HepG2 (cell line): Measurements from ENCODE around the gene ITGB5. TPM values are rescaled to one million over a fixed set of nuclear protein-coding genes. Genes with fewer than 3 reads are reported as not detected.

Experiments used
- ATAC-seq: fragments of 200-7000 bp; cut with Tn5 transposase; 3 replicates; pipeline ENCODE4 v1.9.1; 2020; ENCODE audit warnings: mild to moderate bottlenecking, moderate library complexity
- BruUV-seq: library from RNA; stranded (reverse); fragments of 400-500 nt; replicated peaks from 2 replicates; lab custom pipeline; 2021; lab: Mats Ljungman, UMichigan
- CTCF ChIA-PET: fragments of 300-600 bp; formaldehyde crosslinking; extraction: SDS; loops from one replicate; lab custom pipeline; 2021; ENCODE audit warnings: low total read pairs, inconsistent platforms, low intra/inter-chr PET ratio; lab: Yijun Ruan, JAX
- POLR2A ChIA-PET: fragments of 350-600 bp; sonication (Branson Sonifier 250); formaldehyde crosslinking; loops from one replicate; lab custom pipeline; 2020; ENCODE audit warnings: antibody characterized with exemption, inconsistent platforms; lab: Yijun Ruan, JAX
- DNase-seq: peaks from one replicate; pipeline ENCODE4 v3.0.0-alpha.2; 2015; ENCODE audit warnings: low spot score
- FAIRE-seq: peaks from 3 replicates; lab custom pipeline; 2011; peaks lifted over from hg19 to GRCh38; lab: Jason Lieb, UNC
- H2AFZ ChIP-seq: one replicate; pipeline ENCODE4 v1.6.1; 2011; ENCODE audit warnings: low read length, inconsistent platforms
- H3K27ac ChIP-seq: fragments of 300-600 bp; 3 replicates; pipeline ENCODE4 v1.8.0; 2011; ENCODE audit warnings: mixed run types, mild to moderate bottlenecking, mixed read lengths, low read length, inconsistent platforms; ENCODE audit not compliant: insufficient read depth; ENCODE audit errors: extremely low read length
- H3K27me3 ChIP-seq, 2 experiments: fragments of 200-600 bp in 1 of 2; 2 replicates in 1 of 2; 3 replicates in 1 of 2; pipeline versions ENCODE4 v1.6.0 to v1.8.0; 2011; ENCODE audit warnings: low read length in 2 of 2, mild to moderate bottlenecking in 2 of 2, moderate library complexity in 2 of 2, inconsistent platforms in 1 of 2; ENCODE audit not compliant: insufficient read depth in 2 of 2, control insufficient read depth in 1 of 2
- H3K36me3 ChIP-seq, 2 experiments: fragments of 200-600 bp in 1 of 2; replicated peaks in 1 of 2; 2 replicates in 1 of 2; 3 replicates in 1 of 2; pipeline versions ENCODE4 v1.5.1 to v1.8.0; 2011; ENCODE audit warnings: low read length in 2 of 2, inconsistent platforms in 1 of 2; ENCODE audit not compliant: insufficient read depth in 2 of 2, control insufficient read depth in 1 of 2
- H3K4me1 ChIP-seq: 2 replicates; pipeline ENCODE4 v1.5.1; 2012; ENCODE audit warnings: low read length, inconsistent platforms; ENCODE audit not compliant: insufficient read depth
- H3K4me2 ChIP-seq: 2 replicates; pipeline ENCODE4 v1.6.0; 2011; ENCODE audit warnings: low read depth, low read length, inconsistent platforms
- H3K4me3 ChIP-seq, 3 experiments: fragments of 200-600 bp in 1 of 3; sonication (generic), shearing (Covaris generic) in 1 of 3; replicated peaks in 1 of 3; 2 replicates each; pipeline ENCODE4 v1.5.1; 2011 to 2016; ENCODE audit warnings: low read length in 3 of 3, inconsistent platforms in 2 of 3, low read depth in 2 of 3, mild to moderate bottlenecking in 2 of 3, control low read depth in 1 of 3, mixed read lengths in 1 of 3; ENCODE audit not compliant: insufficient read depth in 1 of 3
- H3K79me2 ChIP-seq: one replicate; pipeline ENCODE4 v1.6.1; 2011; ENCODE audit warnings: low read length, inconsistent platforms; ENCODE audit not compliant: insufficient read depth
- H3K9ac ChIP-seq: 2 replicates; pipeline ENCODE4 v1.6.0; 2011; ENCODE audit warnings: mild to moderate bottlenecking, low read depth, low read length, inconsistent platforms; ENCODE audit not compliant: insufficient read depth
- H3K9me3 ChIP-seq: 2 replicates; pipeline ENCODE4 v1.5.1; 2012; ENCODE audit warnings: mild to moderate bottlenecking, low read length
- H4K20me1 ChIP-seq: 2 replicates; pipeline ENCODE4 v1.6.0; 2011; ENCODE audit warnings: inconsistent platforms, mild to moderate bottlenecking, low read length, moderate library complexity; ENCODE audit not compliant: insufficient read depth
- AGO2 ChIP-seq: fragments of 200-400 bp; formaldehyde crosslinking; optimal IDR thresholded peaks from 2 replicates; pipeline ENCODE3; 2017; ENCODE audit warnings: mild to moderate bottlenecking, low read depth, low read length, moderate library complexity
- BCL6 ChIP-seq: IDR thresholded peaks from 2 replicates; pipeline ENCODE4 v1.6.1; 2016; ENCODE audit warnings: missing genetic modification reagents, missing compliant biosample characterization
- CBX2 ChIP-seq, 2 experiments: fragments of 200-600 bp in 1 of 2; sonication (generic); formaldehyde crosslinking in 1 of 2; IDR thresholded peaks; 2 replicates each; pipeline versions ENCODE4 v1.7.0 to v1.8.1; 2018 to 2022; ENCODE audit warnings: low read depth in 2 of 2, low read length in 1 of 2, mild to moderate bottlenecking in 1 of 2, missing genetic modification reagents in 1 of 2
- CCAR2 ChIP-seq: fragments of 200-400 bp; formaldehyde crosslinking; optimal IDR thresholded peaks from 2 replicates; pipeline ENCODE3; 2018; ENCODE audit warnings: low read depth, mild to moderate bottlenecking, low read length, moderate library complexity
- RXRA ChIP-seq: sonication (generic); formaldehyde crosslinking; IDR thresholded peaks from 2 replicates; pipeline ENCODE4 v1.5.1; 2020; ENCODE audit warnings: missing genetic modification reagents
- SMC3 ChIP-seq: IDR thresholded peaks from 2 replicates; pipeline ENCODE4 v1.6.1; 2011; ENCODE audit warnings: low read length, improper control_type of control experiment
- ZNF121 ChIP-seq: sonication (generic); formaldehyde crosslinking; IDR thresholded peaks from 2 replicates; pipeline ENCODE4 v1.5.0; 2020; ENCODE audit warnings: mild to moderate bottlenecking, missing genetic modification reagents
- ZSCAN9 ChIP-seq: IDR thresholded peaks from 2 replicates; pipeline ENCODE4 v1.6.1; 2016; ENCODE audit warnings: borderline replicate concordance
- WGBS: methylation state at CpG from one replicate; pipeline ENCODE4 v1.1.6; 2017; ENCODE audit warnings: low lambda C conversion rate; 5-methylcytosine and 5-hydroxymethylcytosine counted together
- in situ Hi-C: cut with HindIII; loops from 2 replicates; pipeline ENCODE4 v1.10.0; 2017; ENCODE audit warnings: low pct_unique_long_range_greater_than_20kb; ENCODE audit not compliant: extremely low pct_ligation_motif_present
- intact Hi-C: fragments of 100-400 bp; cut with micrococcal nuclease; formaldehyde crosslinking; loops from one replicate; pipeline ENCODE4 v1.10.0; 2022; ENCODE audit not compliant: unreplicated experiment
- polyA plus RNA-seq, 8 experiments: library from polyadenylated mRNA; depleted of rRNA in 3 of 8; stranded (reverse) in 7 of 8; unstranded in 1 of 8; fragments of >200 nt; fragmentation: Illumina TruSeq in 4 of 8; extraction: Trizol in 4 of 8; gene quantifications; 2 replicates each; pipeline versions ENCODE4 v1.2.1 to v1.2.3, GENCODE V29; 2011 to 2016; ENCODE audit warnings: low read depth in 4 of 8, missing spikeins in 1 of 8, mixed read lengths in 1 of 8; ENCODE audit not compliant: insufficient read depth in 1 of 8
- total RNA-seq, 5 experiments: library from RNA; depleted of rRNA; stranded (reverse); fragments of >200 nt; fragmentation: Illumina TruSeq; extraction: Trizol; gene quantifications; 2 replicates each; pipeline ENCODE4 v1.2.3, GENCODE V29; 2016; ENCODE audit warnings: low read depth in 1 of 5
- TF ChIP-seq, protein P1 (sequence below): sonication (generic); formaldehyde crosslinking; IDR thresholded peaks from 2 replicates; pipeline ENCODE4 v1.4.0; 2020; ENCODE audit warnings: missing genetic modification reagents
- TF ChIP-seq, protein P2 (sequence below): sonication (generic); formaldehyde crosslinking; IDR thresholded peaks from 2 replicates; pipeline ENCODE4 v1.8.1; 2023; ENCODE audit warnings: missing genetic modification reagents, mild to moderate bottlenecking, borderline replicate concordance
- TF ChIP-seq, protein P3 (sequence below): sonication (generic); formaldehyde crosslinking; IDR thresholded peaks from 2 replicates; pipeline ENCODE4 v1.4.0; 2020; ENCODE audit warnings: missing genetic modification reagents, borderline replicate concordance
- TF ChIP-seq, protein P4 (sequence below): sonication (generic); formaldehyde crosslinking; IDR thresholded peaks from 2 replicates; pipeline ENCODE4 v1.4.0; 2020; ENCODE audit warnings: mild to moderate bottlenecking, missing genetic modification reagents, borderline replicate concordance
- TF ChIP-seq, protein P5 (sequence below): sonication (generic); formaldehyde crosslinking; IDR thresholded peaks from 2 replicates; pipeline ENCODE4 v1.8.1; 2023; ENCODE audit warnings: missing genetic modification reagents, inconsistent platforms, borderline replicate concordance
- TF ChIP-seq, protein P6 (sequence below): sonication (generic); formaldehyde crosslinking; IDR thresholded peaks from 2 replicates; pipeline ENCODE4 v1.5.0; 2020; ENCODE audit warnings: missing genetic modification reagents

Gene ITGB5
- total and polyA plus RNA-seq, 2 of the 13 experiments (the other 11 are each of a cell fraction or from before 2014, with no cell fraction given) = 74.1 to 343 TPM

DNA sequence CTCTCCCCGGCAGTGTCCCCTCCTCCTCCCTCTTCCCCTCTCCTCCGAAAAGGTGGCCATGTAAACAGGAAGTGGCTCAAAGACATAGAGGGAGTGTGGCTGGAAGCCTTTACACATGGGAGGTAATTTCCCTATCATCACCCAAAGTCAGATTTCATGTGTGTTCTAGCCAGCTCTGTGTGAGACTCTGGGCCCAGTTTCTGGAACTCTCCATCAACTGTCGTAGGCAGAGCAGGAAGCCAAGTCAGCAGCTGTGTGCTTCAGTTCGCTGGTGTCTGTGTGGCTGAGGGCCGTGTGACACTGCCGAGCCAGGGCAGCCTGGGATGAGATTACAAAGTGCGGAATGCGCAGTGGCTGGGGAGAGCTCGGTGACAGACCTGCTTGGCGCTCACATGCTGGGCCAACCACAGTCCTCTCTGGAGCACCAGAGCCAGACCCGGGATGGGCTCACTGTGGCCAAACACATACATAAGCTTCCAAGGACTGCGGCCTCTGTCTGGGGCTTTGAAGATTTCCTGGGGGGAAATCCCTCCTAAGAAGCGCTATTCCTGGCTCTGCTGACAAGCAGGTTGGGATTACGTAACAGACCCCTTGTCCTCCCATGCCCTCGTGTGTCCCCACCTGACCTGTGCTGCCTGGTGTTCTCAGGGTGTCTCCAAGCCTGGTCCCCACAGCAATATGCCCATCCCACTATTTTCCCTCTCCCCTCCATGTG lies 106.2 kb downstream of the ITGB5 start:
- POLR2A ChIA-PET = no interaction called here
- TF ChIP-seq, protein P1, sequence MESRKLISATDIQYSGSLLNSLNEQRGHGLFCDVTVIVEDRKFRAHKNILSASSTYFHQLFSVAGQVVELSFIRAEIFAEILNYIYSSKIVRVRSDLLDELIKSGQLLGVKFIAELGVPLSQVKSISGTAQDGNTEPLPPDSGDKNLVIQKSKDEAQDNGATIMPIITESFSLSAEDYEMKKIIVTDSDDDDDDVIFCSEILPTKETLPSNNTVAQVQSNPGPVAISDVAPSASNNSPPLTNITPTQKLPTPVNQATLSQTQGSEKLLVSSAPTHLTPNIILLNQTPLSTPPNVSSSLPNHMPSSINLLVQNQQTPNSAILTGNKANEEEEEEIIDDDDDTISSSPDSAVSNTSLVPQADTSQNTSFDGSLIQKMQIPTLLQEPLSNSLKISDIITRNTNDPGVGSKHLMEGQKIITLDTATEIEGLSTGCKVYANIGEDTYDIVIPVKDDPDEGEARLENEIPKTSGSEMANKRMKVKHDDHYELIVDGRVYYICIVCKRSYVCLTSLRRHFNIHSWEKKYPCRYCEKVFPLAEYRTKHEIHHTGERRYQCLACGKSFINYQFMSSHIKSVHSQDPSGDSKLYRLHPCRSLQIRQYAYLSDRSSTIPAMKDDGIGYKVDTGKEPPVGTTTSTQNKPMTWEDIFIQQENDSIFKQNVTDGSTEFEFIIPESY (CRISPR knock-in tag) = peak; percentile 44; the same call in 1 of the 2 replicates
- TF ChIP-seq CBX2 (IDR thresholded peaks at IDR 0.05; ENCODE audit: low read depth, low read length) (no peak), CBX2 (CRISPR knock-in tag; IDR thresholded peaks at IDR 0.05; ENCODE audit: low read depth) (no peak), RXRA (CRISPR knock-in tag) (peak; percentile 87; the same call in 1 of the 2 replicates), ZSCAN9 (CRISPR knock-in tag) (no peak), ZNF121 (CRISPR knock-in tag) (no peak), SMC3 (no peak), BCL6 (CRISPR knock-in tag) (0 out of 2 replicates have a peak, but pooled peaks have one; percentile 25), CCAR2 (no peak), AGO2 (peak; percentile 54)
- TF ChIP-seq, protein P2, sequence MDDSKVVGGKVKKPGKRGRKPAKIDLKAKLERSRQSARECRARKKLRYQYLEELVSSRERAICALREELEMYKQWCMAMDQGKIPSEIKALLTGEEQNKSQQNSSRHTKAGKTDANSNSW (CRISPR knock-in tag) = no peak
- TF ChIP-seq, protein P3, sequence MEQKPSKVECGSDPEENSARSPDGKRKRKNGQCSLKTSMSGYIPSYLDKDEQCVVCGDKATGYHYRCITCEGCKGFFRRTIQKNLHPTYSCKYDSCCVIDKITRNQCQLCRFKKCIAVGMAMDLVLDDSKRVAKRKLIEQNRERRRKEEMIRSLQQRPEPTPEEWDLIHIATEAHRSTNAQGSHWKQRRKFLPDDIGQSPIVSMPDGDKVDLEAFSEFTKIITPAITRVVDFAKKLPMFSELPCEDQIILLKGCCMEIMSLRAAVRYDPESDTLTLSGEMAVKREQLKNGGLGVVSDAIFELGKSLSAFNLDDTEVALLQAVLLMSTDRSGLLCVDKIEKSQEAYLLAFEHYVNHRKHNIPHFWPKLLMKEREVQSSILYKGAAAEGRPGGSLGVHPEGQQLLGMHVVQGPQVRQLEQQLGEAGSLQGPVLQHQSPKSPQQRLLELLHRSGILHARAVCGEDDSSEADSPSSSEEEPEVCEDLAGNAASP (CRISPR knock-in tag) = peak; percentile 97; the same call in 1 of the 2 replicates
- TF ChIP-seq, protein P4, sequence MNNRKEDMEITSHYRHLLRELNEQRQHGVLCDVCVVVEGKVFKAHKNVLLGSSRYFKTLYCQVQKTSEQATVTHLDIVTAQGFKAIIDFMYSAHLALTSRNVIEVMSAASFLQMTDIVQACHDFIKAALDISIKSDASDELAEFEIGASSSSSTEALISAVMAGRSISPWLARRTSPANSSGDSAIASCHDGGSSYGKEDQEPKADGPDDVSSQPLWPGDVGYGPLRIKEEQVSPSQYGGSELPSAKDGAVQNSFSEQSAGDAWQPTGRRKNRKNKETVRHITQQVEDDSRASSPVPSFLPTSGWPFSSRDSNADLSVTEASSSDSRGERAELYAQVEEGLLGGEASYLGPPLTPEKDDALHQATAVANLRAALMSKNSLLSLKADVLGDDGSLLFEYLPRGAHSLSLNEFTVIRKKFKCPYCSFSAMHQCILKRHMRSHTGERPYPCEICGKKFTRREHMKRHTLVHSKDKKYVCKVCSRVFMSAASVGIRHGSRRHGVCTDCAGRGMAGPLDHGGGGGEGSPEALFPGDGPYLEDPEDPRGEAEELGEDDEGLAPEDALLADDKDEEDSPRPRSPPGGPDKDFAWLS = no peak
- TF ChIP-seq, protein P5, sequence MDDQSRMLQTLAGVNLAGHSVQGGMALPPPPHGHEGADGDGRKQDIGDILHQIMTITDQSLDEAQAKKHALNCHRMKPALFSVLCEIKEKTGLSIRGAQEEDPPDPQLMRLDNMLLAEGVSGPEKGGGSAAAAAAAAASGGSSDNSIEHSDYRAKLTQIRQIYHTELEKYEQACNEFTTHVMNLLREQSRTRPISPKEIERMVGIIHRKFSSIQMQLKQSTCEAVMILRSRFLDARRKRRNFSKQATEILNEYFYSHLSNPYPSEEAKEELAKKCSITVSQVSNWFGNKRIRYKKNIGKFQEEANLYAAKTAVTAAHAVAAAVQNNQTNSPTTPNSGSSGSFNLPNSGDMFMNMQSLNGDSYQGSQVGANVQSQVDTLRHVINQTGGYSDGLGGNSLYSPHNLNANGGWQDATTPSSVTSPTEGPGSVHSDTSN (CRISPR knock-in tag) = no peak
- TF ChIP-seq, protein P6, sequence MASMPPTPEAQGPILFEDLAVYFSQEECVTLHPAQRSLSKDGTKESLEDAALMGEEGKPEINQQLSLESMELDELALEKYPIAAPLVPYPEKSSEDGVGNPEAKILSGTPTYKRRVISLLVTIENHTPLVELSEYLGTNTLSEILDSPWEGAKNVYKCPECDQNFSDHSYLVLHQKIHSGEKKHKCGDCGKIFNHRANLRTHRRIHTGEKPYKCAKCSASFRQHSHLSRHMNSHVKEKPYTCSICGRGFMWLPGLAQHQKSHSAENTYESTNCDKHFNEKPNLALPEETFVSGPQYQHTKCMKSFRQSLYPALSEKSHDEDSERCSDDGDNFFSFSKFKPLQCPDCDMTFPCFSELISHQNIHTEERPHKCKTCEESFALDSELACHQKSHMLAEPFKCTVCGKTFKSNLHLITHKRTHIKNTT (CRISPR knock-in tag) = no peak

More for the DNA sequence above, 106.2 kb downstream of the ITGB5 start:
- Histone ChIP-seq H3K27ac (peak overlapping the region; percentile 6), H3K4me3 (no peak overlapping the region), H4K20me1 (no peaks in the 10 kb centered on the region), H3K27me3 (no peaks in the 10 kb centered on the region), H3K79me2 (no peaks in the 10 kb centered on the region), H3K9ac (no peak overlapping the region), H3K4me1 (peaks cover 8% of the 10 kb centered on the region; the same call in 1 of the 2 replicates), H2AFZ (no peak overlapping the region), H3K4me2 (no peak overlapping the region), H3K36me3 (peaks cover 26 to 72% of the 10 kb centered on the region in 2 experiments), H3K9me3 (no peaks in the 10 kb centered on the region)
- no peak for DNase-seq
- 97% methylated on average over 7 of the region's 15 CpGs for WGBS
- in situ Hi-C loops = no loop called here
- no peak for FAIRE-seq
- CTCF ChIA-PET = no interaction called here
- intact Hi-C loops = no loop called here
- no TSS peak for BruUV-seq
- ATAC-seq = no peak
